COR-L47 (cell line): ENCODE measurements around the gene HDAC9.
"Not testable (repeated sequence)": the region's sequence is repeated elsewhere in the genome, so short reads cannot be mapped to it uniquely, and the experiment has no call there.

Experiments used
- DNase-seq: peaks from one replicate; lab custom pipeline; 2025; lab: John Stamatoyannopoulos, UW

HDAC9 gene

DNA sequence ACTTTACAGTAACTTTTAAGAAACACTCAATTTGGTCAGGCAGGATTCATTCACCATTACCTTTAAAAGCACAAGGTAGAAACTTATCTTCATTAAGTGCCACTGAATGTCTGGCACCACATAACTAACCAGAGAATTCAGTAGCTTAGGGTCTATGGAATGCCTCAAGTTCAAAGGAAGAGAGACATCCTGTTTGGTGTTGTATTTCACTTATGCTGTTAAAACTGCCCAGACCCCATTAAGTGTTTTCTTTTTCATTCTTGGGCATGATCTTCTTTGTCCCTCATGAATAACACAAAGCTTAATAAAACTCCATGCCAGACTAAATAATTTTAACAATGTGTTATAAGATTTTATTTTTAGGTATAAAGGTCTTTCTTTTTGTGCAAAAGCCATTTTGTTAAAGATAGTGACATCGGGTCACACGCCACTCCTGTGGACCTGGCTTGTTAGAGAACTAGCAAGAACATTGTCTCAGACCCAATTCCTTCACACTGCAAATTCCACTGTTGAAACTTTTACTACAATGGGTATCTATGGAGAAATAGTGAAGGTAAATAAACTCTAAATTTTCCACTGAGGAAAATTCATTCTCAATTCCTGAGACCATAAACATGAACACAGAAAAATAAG is 400.9 kb downstream of the HDAC9 start:
- no peak for DNase-seq

DNA sequence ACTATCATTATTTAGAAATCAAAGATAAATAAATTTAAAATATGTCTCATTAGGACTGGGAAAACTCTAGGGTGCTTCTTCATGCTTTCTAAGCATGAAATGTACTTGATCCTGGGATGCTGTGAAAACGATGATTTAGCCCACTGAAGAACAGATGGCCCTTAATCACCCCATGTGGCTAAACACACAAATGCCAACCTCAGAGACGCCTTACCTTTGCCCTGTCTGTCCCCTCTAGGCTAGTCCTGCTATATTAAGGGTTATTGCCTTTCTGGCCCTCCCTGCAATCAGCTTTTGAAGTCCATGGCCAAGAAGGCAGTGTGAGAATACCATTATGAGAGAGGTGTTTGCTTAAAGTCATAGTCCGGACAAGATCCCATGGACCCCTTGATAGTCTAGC is 404.7 kb downstream of the HDAC9 start:
- DNase-seq, result no peak

DNA sequence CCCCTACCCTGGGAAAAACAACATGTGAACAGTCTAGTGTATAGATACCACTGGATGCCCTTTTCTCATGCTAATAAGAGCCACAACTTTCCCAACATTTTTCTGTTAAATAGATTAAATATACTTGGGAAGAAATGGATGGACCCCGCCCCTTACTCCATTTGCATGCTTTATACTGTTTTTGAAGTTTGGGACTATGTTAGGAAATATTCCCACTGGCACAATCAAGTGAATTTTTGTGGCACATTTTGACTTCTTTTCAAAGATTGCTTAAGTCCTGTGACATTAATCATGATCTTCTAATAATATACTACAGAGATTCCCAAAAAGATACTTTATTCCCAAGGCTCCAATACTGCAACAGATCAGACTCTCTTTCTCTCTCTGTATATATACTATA is 405.3 kb downstream of the HDAC9 start:
- no peak for DNase-seq

DNA sequence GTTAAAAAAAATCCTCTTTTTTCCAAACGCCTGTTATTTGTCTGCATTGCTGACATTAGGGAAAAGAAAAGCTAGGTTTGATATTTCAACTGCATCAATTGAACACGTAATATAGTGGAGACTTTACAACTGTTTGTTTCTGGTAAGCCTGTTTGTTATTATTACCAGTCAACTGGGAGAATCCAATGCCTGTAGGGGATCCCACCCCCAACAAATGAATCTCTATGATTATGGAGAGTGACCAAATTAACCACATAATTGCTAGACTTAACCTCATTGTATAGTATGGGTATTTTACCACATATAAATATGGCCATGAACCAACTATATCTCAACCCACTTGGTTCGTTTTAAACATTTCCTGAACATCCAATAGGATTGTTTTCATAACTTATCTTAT is 405.8 kb downstream of the HDAC9 start:
- no peak for DNase-seq

DNA sequence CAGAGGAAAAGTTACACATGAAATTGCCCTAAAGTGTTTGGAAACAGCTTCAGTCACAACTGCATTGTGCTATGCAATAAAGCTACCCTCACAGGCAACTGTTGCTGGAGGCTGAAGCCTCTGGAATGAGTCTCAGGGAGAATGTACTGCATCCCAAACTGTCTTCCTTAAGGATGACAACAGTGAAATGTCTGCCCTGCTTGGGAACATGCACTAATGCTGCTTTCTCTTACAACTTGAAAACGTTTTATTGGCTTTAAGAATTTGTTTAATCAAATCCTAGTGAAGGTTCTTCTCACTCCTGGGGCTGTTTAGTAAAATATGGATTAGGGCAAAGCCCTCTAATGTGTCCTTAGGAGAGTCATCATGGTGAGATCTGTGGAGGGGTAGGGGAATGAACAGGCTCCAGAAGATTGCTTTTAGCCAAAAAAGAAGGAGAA is 406.5 kb downstream of the HDAC9 start:
- DNase-seq, result no peak

DNA sequence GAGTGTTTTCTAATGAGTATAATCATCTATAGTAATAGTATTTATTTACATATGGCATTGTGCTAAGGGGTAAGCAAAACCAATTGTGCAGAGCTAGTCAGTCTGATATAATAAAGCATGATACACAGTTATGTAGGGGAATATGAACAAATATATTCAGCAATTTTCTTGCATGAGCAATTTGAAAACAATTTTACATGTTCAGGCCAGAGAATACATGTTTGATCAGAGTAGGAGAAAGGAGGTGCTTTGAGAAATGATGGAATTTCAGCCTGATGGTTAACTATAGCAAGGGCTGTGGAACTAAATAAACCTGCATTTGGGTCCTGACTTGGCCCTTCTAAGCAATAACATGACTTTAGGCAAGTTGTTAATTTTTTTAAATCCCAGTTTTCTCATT is 407.3 kb downstream of the HDAC9 start:
- no peak for DNase-seq

DNA sequence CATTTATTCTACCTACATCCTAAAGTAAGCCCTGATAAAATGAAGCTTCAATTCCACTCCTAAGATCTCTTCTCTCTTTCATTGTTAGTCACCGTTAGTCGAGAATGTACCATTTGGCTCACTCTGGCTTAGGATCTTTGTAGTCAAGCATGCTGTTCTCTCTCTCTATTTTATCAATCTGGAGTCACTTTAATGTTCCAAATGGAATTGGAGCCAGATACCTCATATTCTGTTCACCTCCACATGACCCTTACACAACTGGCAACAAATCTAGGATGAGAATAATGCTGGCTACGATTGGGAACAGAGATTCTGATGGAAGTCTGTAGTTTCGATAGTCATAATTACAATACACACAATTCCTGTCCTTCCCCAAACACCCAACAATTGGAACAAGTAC is 408.1 kb downstream of the HDAC9 start:
- DNase-seq, result no peak

DNA sequence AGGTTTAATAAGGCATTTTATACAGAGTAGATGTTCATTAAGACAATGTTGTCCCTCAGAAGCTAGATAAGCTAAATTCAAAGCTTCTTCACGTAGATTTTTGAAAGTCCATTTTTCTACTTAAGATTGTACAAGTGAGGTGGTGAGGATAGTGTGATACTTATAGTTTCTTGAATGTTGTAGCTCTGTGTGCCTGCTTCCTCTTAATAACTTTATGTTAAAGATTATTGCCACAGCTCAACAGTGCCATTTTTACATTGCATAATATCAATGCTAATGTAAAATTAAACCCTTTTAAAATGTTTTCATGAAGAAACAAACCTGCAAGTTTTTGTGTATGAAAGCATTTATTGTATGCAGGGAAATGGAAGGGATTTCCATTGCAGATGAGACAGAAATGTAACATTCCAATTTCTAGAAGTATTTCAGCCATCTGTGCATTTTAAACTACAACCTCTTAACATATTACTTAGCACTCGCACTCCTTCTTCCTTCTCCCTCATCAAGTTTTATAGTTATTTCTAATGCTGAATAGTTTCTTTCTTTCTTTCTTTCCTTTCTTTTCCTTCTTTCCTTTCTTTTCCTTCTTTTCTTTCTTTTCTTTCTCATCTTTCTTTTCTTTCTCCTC is 409.9 kb downstream of the HDAC9 start:
- DNase-seq, result no peak

DNA sequence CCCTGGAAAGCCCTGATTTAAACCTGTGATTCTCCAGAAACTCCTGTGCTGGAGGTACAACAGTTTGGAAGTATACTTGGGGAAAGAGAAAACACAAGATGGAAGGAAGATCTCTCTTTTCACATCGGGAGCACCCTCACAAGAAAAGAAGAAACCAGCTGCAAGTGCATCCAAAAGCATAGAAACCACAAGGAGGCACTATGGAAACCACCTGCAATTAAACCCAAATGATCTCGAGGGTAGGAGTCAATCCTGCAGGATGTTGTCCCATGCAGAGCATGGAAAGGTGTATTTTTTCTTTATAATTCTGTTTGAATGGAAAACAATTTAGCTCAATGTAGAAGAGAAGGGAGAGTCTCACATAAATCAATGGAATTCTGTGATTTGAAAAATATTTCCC is 411.4 kb downstream of the HDAC9 start:
- DNase-seq, result no peak

DNA sequence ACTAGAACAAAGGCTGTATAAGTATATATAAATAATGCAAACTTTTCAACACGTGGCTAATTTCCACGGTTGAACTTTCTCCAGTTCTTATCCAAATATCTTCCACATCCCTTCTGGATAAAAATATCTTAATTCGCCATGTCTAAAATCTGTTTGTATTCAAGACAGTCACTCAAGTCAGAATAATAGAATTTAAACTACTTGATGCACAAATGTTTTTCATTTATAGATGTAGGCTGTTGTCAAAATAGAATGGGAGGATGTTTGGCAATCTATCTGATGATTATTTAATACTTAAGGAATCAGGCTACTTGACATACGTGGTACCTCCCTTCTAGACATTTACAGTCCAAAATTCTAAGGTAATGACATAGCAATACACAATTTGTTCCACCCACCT is 417.6 kb downstream of the HDAC9 start:
- no peak for DNase-seq

DNA sequence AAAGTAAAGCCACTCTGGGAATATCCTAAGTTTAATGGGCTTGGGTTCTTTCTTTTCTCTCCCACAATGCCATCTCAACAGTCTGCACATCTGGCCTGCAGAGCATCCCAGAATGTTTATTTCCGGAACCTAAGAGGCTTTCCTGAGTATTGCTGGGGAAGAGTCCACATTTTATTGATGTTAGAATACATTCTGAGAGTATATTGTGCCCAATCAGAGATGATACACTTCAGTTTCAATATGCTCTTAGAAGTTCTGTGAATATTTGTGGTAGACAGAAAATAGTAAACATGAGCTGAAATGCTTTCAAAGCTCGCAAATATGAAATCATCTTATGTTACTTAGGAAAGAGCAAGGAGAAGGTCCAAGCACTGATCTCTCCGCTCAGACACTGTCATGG is 421.3 kb downstream of the HDAC9 start:
- DNase-seq, result no peak

DNA sequence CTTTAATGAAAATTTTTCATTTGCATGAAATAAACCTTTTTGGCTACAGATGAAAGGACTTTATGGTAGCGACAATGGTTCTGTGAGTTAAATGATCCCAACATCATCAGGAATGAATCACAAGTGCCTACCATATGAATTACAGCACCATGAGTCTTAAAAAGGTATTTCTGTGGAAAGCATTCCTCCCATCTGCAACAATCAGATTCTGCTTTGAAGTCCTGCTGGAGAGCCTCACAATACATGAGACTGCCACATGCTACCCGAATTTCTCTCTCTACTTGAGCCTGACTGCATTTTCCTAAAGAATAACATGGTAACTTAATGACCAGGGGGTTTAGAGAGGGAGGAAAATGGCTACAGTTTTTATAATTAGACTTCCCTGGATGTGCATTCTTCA is 431.6 kb downstream of the HDAC9 start:
- no peak for DNase-seq

DNA sequence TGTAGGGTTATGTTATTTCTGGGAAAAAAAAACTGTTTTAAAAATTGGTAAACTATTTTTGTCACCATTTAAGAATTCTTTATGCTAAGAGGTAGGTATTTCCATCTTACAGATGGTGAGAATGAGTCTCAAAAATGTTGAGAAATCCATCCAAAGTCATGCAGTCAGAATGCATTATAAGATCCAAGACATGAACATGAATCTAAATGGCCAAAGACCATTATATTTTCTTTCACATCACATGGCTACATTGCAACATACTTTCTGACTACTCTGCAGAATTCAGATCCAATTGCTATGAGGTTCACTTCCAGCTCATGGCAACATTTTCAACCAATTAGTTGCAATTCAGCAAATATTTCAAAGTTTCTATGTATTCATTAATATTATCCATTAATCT is 440.7 kb downstream of the HDAC9 start:
- DNase-seq, result no peak

DNA sequence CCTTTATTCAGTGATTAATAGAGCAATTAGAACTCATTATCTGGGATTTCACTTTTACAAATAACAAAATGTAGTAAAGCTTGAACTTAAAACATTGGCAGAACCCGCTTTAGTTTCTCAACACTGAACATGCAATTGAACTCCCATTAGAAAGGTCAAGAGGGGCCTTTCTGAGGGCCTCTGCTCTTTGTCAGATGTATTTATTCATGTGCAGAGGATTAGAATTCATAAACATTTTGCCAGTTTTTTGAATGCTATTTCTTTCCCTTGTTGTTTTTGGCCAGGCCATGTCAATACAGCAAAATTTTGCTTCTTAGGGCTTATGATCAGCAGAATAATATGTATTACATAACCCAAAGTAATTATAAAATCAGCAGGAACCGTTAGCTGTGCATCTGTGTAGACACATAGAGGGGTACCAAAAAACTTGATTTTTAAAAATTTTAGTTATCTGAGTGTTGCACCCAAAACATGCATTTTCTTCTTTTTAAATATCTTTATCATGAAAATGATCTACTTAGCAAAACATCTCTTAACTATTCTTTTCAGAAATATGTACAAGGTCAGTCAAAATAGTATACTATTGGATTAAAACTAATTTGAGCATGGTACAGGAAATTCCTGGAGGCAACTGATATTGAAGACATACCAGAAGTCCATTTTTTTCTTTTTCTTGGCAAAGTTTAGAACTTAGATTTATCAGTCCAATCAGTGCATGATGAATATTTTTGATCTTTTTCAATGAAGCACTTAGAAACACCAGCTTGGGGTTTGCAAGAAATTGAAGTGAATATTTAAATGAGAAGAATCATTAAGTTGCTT is 444.4 kb downstream of the HDAC9 start:
- no peak for DNase-seq

DNA sequence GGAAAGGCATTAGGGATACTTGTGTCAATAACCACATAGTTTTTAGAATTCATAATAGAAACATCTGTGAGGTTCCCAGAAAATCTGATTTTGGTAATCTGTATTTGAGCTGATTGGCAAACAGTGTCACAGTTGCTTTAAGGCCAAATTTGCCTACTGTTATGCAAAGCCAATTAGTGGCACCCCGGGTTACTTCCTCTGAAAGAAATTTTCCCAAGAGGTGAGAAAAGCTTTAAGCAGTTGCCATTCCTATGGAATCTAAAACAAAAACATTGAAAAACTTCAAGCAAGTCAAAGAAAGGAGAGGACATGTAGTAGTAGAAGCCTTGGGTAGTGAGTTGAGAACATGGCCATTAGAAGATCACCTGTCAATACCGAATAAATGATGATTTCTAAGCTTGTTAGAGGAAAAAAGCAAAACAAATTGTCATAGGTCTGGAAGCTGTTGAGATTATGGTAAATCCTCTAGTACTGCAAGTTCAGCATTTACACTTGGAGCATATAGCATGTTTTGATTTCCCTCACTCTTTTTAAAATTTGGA is 445.1 kb downstream of the HDAC9 start:
- DNase-seq, result no peak

DNA sequence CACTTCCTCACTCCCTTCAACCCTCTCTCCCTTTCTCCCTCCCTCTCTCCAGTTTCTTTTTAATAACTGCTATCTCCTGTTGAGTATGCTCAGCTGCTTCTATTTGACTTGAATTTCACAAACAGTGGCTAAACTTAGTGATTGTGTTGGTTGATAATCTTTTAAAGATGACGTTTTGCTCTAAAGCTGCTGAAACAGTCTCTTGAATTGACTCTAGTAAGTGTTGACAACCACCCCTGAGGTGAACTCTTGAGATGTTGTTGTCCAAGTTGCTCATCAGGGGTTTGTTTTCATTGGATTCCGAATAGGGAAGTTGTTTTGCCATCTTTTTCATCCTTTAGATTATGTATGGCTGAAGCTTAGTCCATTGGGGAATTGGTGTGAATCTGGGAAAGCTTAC is 445.7 kb downstream of the HDAC9 start:
- no peak for DNase-seq

DNA sequence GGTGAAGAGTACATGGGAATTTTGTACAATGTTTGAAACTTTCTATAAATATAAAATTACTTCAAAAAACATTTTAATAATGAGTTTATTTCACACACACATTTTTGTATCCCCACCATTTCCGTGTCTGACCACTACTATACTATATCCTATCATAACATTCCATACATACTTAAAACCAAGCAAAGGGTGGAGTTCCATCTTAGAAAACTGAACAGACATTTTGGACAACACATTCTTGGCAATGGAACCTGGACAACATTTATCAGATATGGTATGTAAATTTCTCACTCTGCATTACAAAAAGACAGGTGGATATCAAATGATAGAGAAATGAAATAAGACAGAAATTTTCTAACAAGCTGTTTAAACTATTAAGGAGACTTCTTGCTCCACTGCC is 453.0 kb downstream of the HDAC9 start:
- no peak for DNase-seq

DNA sequence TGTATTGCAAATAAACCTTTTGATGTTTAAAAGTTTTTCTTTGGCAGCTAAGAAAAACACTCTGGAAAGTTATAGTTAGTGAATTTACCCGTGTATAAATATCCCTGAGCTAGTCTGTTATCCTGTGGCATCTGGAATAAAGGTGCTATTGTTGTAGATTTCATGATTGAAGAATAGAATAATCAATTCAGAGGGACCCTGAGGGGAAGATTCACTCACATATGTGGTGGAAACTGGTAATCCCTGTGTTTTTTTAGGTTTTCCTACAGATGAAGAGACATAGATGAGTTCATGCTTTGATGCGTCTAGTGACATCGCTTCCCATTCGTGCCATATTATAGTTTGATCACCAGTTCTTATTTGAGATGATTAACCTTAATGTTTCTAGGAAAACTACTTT is 457.3 kb downstream of the HDAC9 start:
- DNase-seq, result no peak

DNA sequence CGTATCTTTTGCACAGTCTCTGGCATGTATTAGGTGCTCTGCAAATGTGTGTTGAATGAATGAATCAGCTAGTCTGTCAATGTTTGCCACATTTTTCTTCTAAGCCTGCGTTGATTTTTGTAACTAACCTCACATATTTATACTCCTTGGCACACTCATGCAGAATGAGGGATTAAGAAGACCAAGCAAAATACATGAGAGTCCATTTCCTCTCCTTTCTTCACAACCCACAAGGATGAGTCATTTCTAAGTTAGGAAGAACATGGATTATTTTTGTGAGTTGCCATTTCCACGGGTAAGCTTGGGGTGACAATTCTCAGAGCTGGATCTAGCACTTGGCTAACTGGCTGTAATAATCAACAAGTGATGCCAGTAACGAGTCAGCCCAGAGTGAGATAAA is 463.1 kb downstream of the HDAC9 start:
- no peak for DNase-seq

DNA sequence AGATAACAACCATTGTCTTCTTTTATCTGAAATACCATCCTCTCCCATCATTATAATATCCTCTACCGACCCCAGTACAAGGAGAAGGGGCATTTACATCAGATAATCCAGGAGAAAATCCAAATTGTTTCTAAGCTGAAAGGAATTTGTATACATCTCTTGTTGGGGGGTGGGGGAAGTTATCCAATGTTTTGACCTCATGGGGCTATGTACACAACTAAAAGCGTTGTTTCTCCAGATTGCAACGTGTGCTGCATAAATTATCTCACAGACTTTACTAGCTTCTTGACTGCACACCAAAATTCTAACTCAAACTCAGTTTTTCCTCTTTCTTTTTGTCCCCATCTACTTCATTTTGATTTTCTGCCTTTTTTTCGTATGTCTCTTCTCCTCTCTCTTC is 465.2 kb downstream of the HDAC9 start:
- no peak for DNase-seq

DNA sequence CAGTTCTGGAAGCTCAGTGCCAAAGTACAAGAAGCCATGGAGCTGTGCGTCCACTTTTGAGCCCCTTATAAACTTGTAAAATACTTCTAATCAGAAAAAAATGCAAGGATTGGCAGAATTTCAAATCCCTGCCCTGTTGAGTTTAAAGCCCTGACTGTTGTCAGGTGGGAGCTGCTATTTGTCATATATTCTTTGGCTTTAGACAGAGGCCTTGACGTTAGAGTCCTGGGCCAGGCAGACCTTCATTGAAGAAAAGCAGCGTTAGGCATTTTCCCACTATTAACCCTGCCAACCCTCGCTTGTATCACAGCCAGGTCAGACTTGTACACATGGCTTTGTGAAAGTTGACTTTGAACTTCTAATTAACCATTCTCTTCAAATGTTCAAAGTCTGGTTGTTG is 466.5 kb downstream of the HDAC9 start:
- DNase-seq, result no peak

DNA sequence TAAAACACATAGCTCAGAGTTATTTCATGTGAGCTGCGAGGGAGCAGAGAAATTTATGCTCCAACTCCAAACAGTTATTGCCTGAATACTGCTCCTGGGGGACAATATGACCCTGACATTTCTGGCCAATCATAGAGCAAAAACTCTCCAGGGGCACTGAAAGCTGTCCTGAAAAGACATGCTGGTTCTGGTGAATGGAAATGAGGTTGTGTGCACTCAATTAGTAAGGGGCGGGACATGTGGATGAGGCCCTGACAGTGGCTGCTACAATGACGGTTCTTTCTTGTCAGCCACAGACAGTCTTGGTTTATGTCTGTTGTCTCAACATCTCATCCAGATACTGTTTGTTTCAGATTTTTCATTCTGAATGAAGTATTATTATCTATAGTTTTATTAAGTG is 470.1 kb downstream of the HDAC9 start:
- DNase-seq, result no peak

DNA sequence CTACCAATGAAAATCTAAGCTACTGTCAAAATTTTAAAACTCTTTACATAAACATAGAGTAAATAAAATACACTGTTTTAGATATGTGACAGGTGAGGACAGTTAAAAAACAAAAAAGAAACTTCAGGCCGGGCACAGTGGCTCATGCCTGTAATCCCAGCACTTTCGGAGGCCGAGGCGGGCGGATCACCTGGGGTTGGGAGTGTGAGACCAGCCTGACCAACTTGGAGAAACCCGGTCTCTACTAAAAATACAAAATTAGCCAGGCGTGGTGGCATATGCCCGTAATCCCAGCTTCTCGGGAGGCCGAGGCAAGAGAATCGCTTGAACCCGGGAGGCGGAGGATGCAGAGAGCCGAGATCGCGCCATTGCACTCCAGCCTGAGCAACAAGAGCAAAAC is 472.2 kb downstream of the HDAC9 start:
- DNase-seq, result not testable (repeated sequence)
